Lower leg skin (tissue), 4 donors: ENCODE measurements around the gene DNER. TPM values are rescaled to one million over a fixed set of nuclear protein-coding genes. Genes with fewer than 3 reads are reported as not detected.

Experiments used
- DNase-seq, 2 donors: peaks; one replicate each; pipeline ENCODE4 v3.0.0-alpha.2; 2019; ENCODE audit warnings: low spot score in 2 of 2
- H3K4me3 ChIP-seq: fragments of 200-600 bp; sonication (generic); 2 replicates; pipeline ENCODE4 v1.5.1; 2017; ENCODE audit warnings: mild to moderate bottlenecking, low read depth; ENCODE audit not compliant: poor library complexity, severe bottlenecking
- CTCF ChIP-seq, 3 donors: fragments of 450-650 bp; IDR thresholded peaks; one replicate each; pipeline ENCODE4 v1.5.1; 2016; ENCODE audit warnings: antibody characterized with exemption in 3 of 3, mild to moderate bottlenecking in 3 of 3, moderate library complexity in 2 of 3
- POLR2A ChIP-seq, 2 donors: fragments of 450-650 bp; IDR thresholded peaks; one replicate each; pipeline ENCODE4 v1.6.1; 2016 to 2017; ENCODE audit warnings: antibody characterized with exemption in 2 of 2, mild to moderate bottlenecking in 1 of 2, moderate library complexity in 1 of 2
- WGBS, 2 donors: methylation state at CpG; one replicate each; pipeline ENCODE4 v1.1.5; 2018; 5-methylcytosine and 5-hydroxymethylcytosine counted together
- intact Hi-C: fragments of 100-400 bp; cut with DNase I; formaldehyde crosslinking; loops from one replicate; pipeline ENCODE4 v1.15.0; 2023; ENCODE audit warnings: low total_unique reads
- total RNA-seq, 4 donors: library from RNA; depleted of rRNA; stranded (reverse); fragments of >200 nt; gene quantifications; one replicate each; pipeline ENCODE4 v1.1.0, GENCODE V29; 2016

DNER gene
- total RNA-seq, 4 donors from 2014 or later = 2.8 to 20.1 (median 12.8) TPM

- DNase-seq = no peak
- 73 to 85% methylated on average over 3 of the region's 3 CpGs for WGBS, 2 donors
Measured at GRCh38 chr2:229443141-229443540, 271.2 kb downstream of the DNER start.

GRCh38 chr2:229438430-229439159 lies 275.8 kb downstream of the DNER start:
- WGBS, 2 donors = 87 to 90% methylated on average over 6 of the region's 6 CpGs
- intact Hi-C loops = loop anchor here (10.0 kb wide), 1 partner anchor 146 kb away; no protein-coding TSS in a partner anchor
- no peak overlapping the region for H3K4me3 ChIP-seq
- no peak for DNase-seq
- TF ChIP-seq POLR2A (IDR thresholded peaks at IDR 0.05) = no peak
- no peak for TF ChIP-seq CTCF (IDR thresholded peaks at IDR 0.05)

More at GRCh38 chr2:229443141-229443540, 271.2 kb downstream of the DNER start:
- H3K4me3 ChIP-seq = no peak overlapping the region
- TF ChIP-seq CTCF (IDR thresholded peaks at IDR 0.05) = no peak
- intact Hi-C loops = no loop called here

GRCh38 chr2:229437467-229437866 lies 276.9 kb downstream of the DNER start:
- DNase-seq = no peak
- 89 to 92% methylated on average over 2 of the region's 2 CpGs for WGBS, 2 donors
- H3K4me3 ChIP-seq = no peak overlapping the region
- intact Hi-C loops = loop anchor here (10.0 kb wide), 1 partner anchor 147 kb away; no protein-coding TSS in a partner anchor
- TF ChIP-seq CTCF (IDR thresholded peaks at IDR 0.05) (no peak), POLR2A (IDR thresholded peaks at IDR 0.05) (no peak)

GRCh38 chr2:229434187-229434586 lies 280.2 kb downstream of the DNER start:
- intact Hi-C loops = loop anchor here (10.0 kb wide), 1 partner anchor 151 kb away; no protein-coding TSS in a partner anchor
- no peak overlapping the region for H3K4me3 ChIP-seq
- no peak for TF ChIP-seq CTCF (IDR thresholded peaks at IDR 0.05)
- TF ChIP-seq POLR2A (IDR thresholded peaks at IDR 0.05) = no peak
- no peak for DNase-seq
- WGBS, 2 donors = 52 to 55% methylated on average over 2 of the region's 2 CpGs

- no peak for TF ChIP-seq POLR2A (IDR thresholded peaks at IDR 0.05)
- no peak for TF ChIP-seq CTCF (IDR thresholded peaks at IDR 0.05)
- no peak overlapping the region for H3K4me3 ChIP-seq
- 84 to 87% methylated on average over 5 of the region's 5 CpGs for WGBS, 2 donors
- intact Hi-C loops = loop anchor here (10.0 kb wide), 1 partner anchor 151 kb away; no protein-coding TSS in a partner anchor
- DNase-seq = no peak
Measured at GRCh38 chr2:229433351-229433750, 281.0 kb downstream of the DNER start.
